B cell (primary cell): ENCODE results near the gene RNU6-7. TPM values are rescaled to one million over a fixed set of nuclear protein-coding genes. Genes with fewer than 3 reads are reported as not detected.

Experiments used
- ATAC-seq: fragments of 200-7000 bp; cut with Tn5 transposase; one replicate; pipeline ENCODE4 v1.10.0; 2021; ENCODE audit warnings: low read depth, mild to moderate bottlenecking, moderate number of reproducible peaks, moderate library complexity
- CTCF ChIA-PET: fragments of 350-600 bp; sonication (Branson Sonifier 250); formaldehyde crosslinking; loops from one replicate; lab custom pipeline; 2021; ENCODE audit warnings: antibody characterized with exemption, inconsistent platforms; lab: Charles Lee
- POLR2A ChIA-PET: fragments of 350-600 bp; sonication (Branson Sonifier 250); formaldehyde crosslinking; loops from one replicate; lab custom pipeline; 2021; ENCODE audit warnings: antibody characterized with exemption; lab: Charles Lee
- DNase-seq: peaks from one replicate; pipeline ENCODE4 v3.0.0; 2013
- H2AFZ ChIP-seq: 2 replicates; pipeline ENCODE4 v1.6.1; 2012; ENCODE audit warnings: mild to moderate bottlenecking, low read depth, low read length; ENCODE audit not compliant: insufficient read depth, poor library complexity, severe bottlenecking
- H3K27ac ChIP-seq, 2 donors: 1 replicate in 1 of 2; 2 replicates in 1 of 2; pipeline ENCODE4 v1.5.1; 2012 to 2013; ENCODE audit warnings: low read length in 2 of 2, mild to moderate bottlenecking in 2 of 2, moderate library complexity in 1 of 2
- H3K27me3 ChIP-seq, 4 experiments: fragments of 200-600 bp in 1 of 4; sonication (generic) in 1 of 4; replicated peaks in 1 of 4; 1 replicate in 2 of 4; 2 replicates in 2 of 4; pipeline versions ENCODE4 v1.6.1 to v1.7.0; 2013 to 2016; ENCODE audit warnings: low read length in 3 of 4, mild to moderate bottlenecking in 2 of 4, mixed read lengths in 1 of 4, moderate library complexity in 1 of 4; ENCODE audit not compliant: insufficient read depth in 4 of 4, control insufficient read depth in 3 of 4; ENCODE audit errors: control extremely low read depth in 1 of 4
- H3K36me3 ChIP-seq, 2 experiments: replicated peaks in 1 of 2; 1 replicate in 1 of 2; 2 replicates in 1 of 2; pipeline versions ENCODE4 v1.6.1 to v1.7.1; 2013; ENCODE audit warnings: low read length in 1 of 2; ENCODE audit not compliant: insufficient read depth in 2 of 2, control insufficient read depth in 1 of 2; ENCODE audit errors: control extremely low read depth in 1 of 2, extremely low read depth in 1 of 2
- H3K4me1 ChIP-seq, 2 donors: fragments of 200-600 bp in 1 of 2; sonication (generic) in 1 of 2; 1 replicate in 1 of 2; 2 replicates in 1 of 2; pipeline versions ENCODE4 v1.5.1 to v1.6.1; 2013 to 2017; ENCODE audit warnings: low read length in 2 of 2; ENCODE audit not compliant: control insufficient read depth in 2 of 2, insufficient read depth in 2 of 2
- H3K4me2 ChIP-seq: replicated peaks from 2 replicates; pipeline ENCODE3; 2012; ENCODE audit warnings: mild to moderate bottlenecking, low read depth, low read length; ENCODE audit not compliant: poor library complexity, severe bottlenecking
- H3K4me3 ChIP-seq, 5 experiments: fragments of 200-600 bp in 1 of 5; sonication (generic) in 1 of 5; 1 replicate in 3 of 5; 2 replicates in 2 of 5; pipeline versions ENCODE4 v1.5.1 to v1.7.0; 2011 to 2016; ENCODE audit warnings: low read length in 4 of 5, mild to moderate bottlenecking in 4 of 5, low read depth in 2 of 5, control low read depth in 1 of 5, moderate library complexity in 1 of 5; ENCODE audit not compliant: insufficient read depth in 1 of 5; ENCODE audit errors: control extremely low read depth in 1 of 5, extremely low read depth in 1 of 5
- H3K79me2 ChIP-seq: fragments of 200-600 bp; sonication (generic); one replicate; pipeline ENCODE4 v1.6.0; 2016; ENCODE audit warnings: low read length; ENCODE audit not compliant: control insufficient read depth, insufficient read depth
- H3K9ac ChIP-seq: fragments of 200-600 bp; sonication (generic); 2 replicates; pipeline ENCODE4 v1.6.1; 2017; ENCODE audit warnings: mild to moderate bottlenecking, low read length, moderate library complexity
- H3K9me3 ChIP-seq, 3 donors: one replicate each; pipeline versions ENCODE4 v1.6.1 to v1.7.1; 2013; ENCODE audit warnings: low read length in 2 of 3; ENCODE audit not compliant: control insufficient read depth in 2 of 3, insufficient read depth in 1 of 3; ENCODE audit errors: control extremely low read depth in 1 of 3
- H4K20me1 ChIP-seq: 2 replicates; pipeline ENCODE4 v1.6.0; 2012; ENCODE audit warnings: mild to moderate bottlenecking, low read length; ENCODE audit not compliant: insufficient read depth, control insufficient read depth, poor library complexity, severe bottlenecking
- H3K27ac Mint-ChIP-seq: one replicate; pipeline ENCODE4 v1.8.0; 2021; ENCODE audit warnings: mixed read lengths
- H3K27me3 Mint-ChIP-seq: one replicate; pipeline ENCODE4 v1.8.0; 2021; ENCODE audit warnings: mixed read lengths
- H3K4me1 Mint-ChIP-seq: one replicate; pipeline ENCODE4 v1.8.0; 2021; ENCODE audit warnings: mixed read lengths
- H3K4me3 Mint-ChIP-seq: one replicate; pipeline ENCODE4 v1.8.0; 2021; ENCODE audit warnings: mixed read lengths
- H3K9me3 Mint-ChIP-seq: one replicate; pipeline ENCODE4 v1.8.0; 2022; ENCODE audit warnings: mixed read lengths; ENCODE audit not compliant: insufficient read depth
- EZH2 ChIP-seq: IDR thresholded peaks from 2 replicates; pipeline ENCODE4 v1.6.1; 2012; ENCODE audit warnings: borderline replicate concordance, low read depth, mild to moderate bottlenecking, moderate library complexity, low read length; ENCODE audit not compliant: insufficient read depth, poor library complexity, severe bottlenecking
- WGBS: methylation state at CpG from one replicate; pipeline ENCODE4 v1.1.5; 2013; ENCODE audit warnings: missing lambda C conversion rate; ENCODE audit not compliant: insufficient coverage; 5-methylcytosine and 5-hydroxymethylcytosine counted together
- intact Hi-C: fragments of 100-400 bp; cut with micrococcal nuclease; formaldehyde crosslinking; loops from one replicate; pipeline ENCODE4 v1.10.0; 2022
- polyA plus RNA-seq: library from polyadenylated mRNA; depleted of rRNA; stranded (reverse); fragments of >200 nt; gene quantifications from 2 replicates; pipeline ENCODE4 v1.2.3, GENCODE V29; 2012
- total RNA-seq, 2 donors: library from RNA; stranded (reverse); fragments of 120-200 nt in 1 of 2; gene quantifications; 1 replicate in 1 of 2; 2 replicates in 1 of 2; pipeline versions ENCODE4 v1.2.3 to v1.2.4, GENCODE V29; 2013 to 2022
- TF ChIP-seq, protein P1 (sequence below): fragments of 200-600 bp; IDR thresholded peaks from one replicate; pipeline ENCODE4 v1.8.0; 2022; ENCODE audit warnings: antibody characterized with exemption, mild to moderate bottlenecking

RNU6-7 gene
- total and polyA plus RNA-seq, 2 donors (not counting 1 experiment from before 2014, with no cell fraction given) = not detected

GRCh38 chr14:32169191-32169590 is 32.7 kb upstream of the RNU6-7 start:
- H3K27ac Mint-ChIP-seq = no peak overlapping the region
- H3K4me1 Mint-ChIP-seq = peaks cover 14% of the 10 kb centered on the region
- TF ChIP-seq, protein P1, sequence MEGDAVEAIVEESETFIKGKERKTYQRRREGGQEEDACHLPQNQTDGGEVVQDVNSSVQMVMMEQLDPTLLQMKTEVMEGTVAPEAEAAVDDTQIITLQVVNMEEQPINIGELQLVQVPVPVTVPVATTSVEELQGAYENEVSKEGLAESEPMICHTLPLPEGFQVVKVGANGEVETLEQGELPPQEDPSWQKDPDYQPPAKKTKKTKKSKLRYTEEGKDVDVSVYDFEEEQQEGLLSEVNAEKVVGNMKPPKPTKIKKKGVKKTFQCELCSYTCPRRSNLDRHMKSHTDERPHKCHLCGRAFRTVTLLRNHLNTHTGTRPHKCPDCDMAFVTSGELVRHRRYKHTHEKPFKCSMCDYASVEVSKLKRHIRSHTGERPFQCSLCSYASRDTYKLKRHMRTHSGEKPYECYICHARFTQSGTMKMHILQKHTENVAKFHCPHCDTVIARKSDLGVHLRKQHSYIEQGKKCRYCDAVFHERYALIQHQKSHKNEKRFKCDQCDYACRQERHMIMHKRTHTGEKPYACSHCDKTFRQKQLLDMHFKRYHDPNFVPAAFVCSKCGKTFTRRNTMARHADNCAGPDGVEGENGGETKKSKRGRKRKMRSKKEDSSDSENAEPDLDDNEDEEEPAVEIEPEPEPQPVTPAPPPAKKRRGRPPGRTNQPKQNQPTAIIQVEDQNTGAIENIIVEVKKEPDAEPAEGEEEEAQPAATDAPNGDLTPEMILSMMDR = no peak
- H3K27me3 Mint-ChIP-seq = no peaks in the 10 kb centered on the region
- no peaks in the 10 kb centered on the region for H3K36me3 ChIP-seq
- no peak overlapping the region for H3K9ac ChIP-seq
- no peaks in the 10 kb centered on the region for H3K27me3 ChIP-seq
- ATAC-seq (no peak), DNase-seq (no peak)
- intact Hi-C loops = no loop called here
- no peak overlapping the region for H2AFZ ChIP-seq
- WGBS = 28% methylated on average over 2 of the region's 3 CpGs
- H3K4me2 ChIP-seq = no peak overlapping the region
- H3K4me3 Mint-ChIP-seq = no peak overlapping the region
- no peak overlapping the region for H3K4me3 ChIP-seq
- ChIA-PET CTCF (no interaction called here), POLR2A (no interaction called here)
- H3K79me2 ChIP-seq = no peaks in the 10 kb centered on the region
- peaks cover 3% of the 10 kb centered on the region for H3K9me3 Mint-ChIP-seq
- no peak overlapping the region for H3K27ac ChIP-seq
- H3K4me1 ChIP-seq = peaks cover 12 to 13% of the 10 kb centered on the region in 2 donors
- H3K9me3 ChIP-seq = no peaks in the 10 kb centered on the region
- no peaks in the 10 kb centered on the region for H4K20me1 ChIP-seq

DNA sequence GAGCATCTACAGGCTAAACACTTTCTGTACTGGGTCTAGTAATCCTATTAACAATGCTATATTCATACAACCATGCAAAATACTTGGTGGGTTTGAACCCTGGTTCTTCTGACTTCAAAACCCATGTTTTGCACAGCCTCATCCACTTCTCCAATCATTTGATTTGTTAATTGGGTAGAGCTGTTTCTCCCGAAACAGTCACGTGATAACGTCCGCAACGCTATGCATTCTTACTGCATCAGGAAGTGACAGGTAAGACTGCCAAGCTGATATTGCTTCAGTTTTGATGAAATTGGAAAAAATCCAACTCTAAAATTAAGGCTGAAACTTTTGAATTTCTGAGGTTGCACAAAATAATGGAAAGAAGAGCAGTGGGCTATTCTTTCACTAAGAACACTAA is 30.4 kb upstream of the RNU6-7 start:
- Histone ChIP-seq H3K79me2 (no peaks in the 10 kb centered on the region), H2AFZ (no peak overlapping the region), H3K4me1 (peaks cover 0 to under 1% of the 10 kb centered on the region in 2 donors), H4K20me1 (no peaks in the 10 kb centered on the region), H3K27me3 (no peaks in the 10 kb centered on the region), H3K4me3 (no peak overlapping the region), H3K36me3 (no peaks in the 10 kb centered on the region), H3K9ac (no peak overlapping the region), H3K27ac (no peak overlapping the region), H3K4me2 (no peak overlapping the region), H3K9me3 (no peaks in the 10 kb centered on the region)
- Mint-ChIP-seq H3K4me1 (peaks cover 1% of the 10 kb centered on the region), H3K4me3 (no peak overlapping the region), H3K9me3 (no peaks in the 10 kb centered on the region), H3K27me3 (no peaks in the 10 kb centered on the region), H3K27ac (no peak overlapping the region)
- POLR2A ChIA-PET = no interaction called here
- CTCF ChIA-PET = no interaction called here
- WGBS = 95% methylated on average over 4 of the region's 5 CpGs
- TF ChIP-seq, protein P1 = no peak
- no peak for TF ChIP-seq EZH2
- ATAC-seq (no peak), DNase-seq (no peak)
- intact Hi-C loops = no loop called here
